Upper lobe of right lung (tissue), 1 donor: ENCODE results near the gene WNK2. TPM values are rescaled to one million over a fixed set of nuclear protein-coding genes. Genes with fewer than 3 reads are reported as not detected.

Source experiments
- ATAC-seq: fragments of 200-7000 bp; cut with Tn5 transposase; one replicate; pipeline ENCODE4 v1.9.1; 2020; ENCODE audit warnings: mild to moderate bottlenecking, moderate library complexity
- DNase-seq: peaks from one replicate; pipeline ENCODE4 v3.0.0-alpha.2; 2020
- H3K27ac ChIP-seq: fragments of 200-600 bp; one replicate; pipeline ENCODE4 v1.8.0; 2022
- H3K27me3 ChIP-seq: fragments of 200-600 bp; one replicate; pipeline ENCODE4 v1.8.0; 2022; ENCODE audit warnings: mild to moderate bottlenecking
- H3K36me3 ChIP-seq: fragments of 200-600 bp; one replicate; pipeline ENCODE4 v1.8.0; 2022
- H3K4me1 ChIP-seq: fragments of 200-600 bp; one replicate; pipeline ENCODE4 v1.8.0; 2022
- H3K4me3 ChIP-seq: fragments of 200-600 bp; one replicate; pipeline ENCODE4 v1.8.0; 2022; ENCODE audit warnings: mild to moderate bottlenecking
- H3K9me3 ChIP-seq: fragments of 200-600 bp; one replicate; pipeline ENCODE4 v1.8.0; 2022
- intact Hi-C: fragments of 100-400 bp; cut with DNase I; formaldehyde crosslinking; loops from one replicate; pipeline ENCODE4 v1.11.0; 2022
- total RNA-seq: library from RNA; stranded (reverse); fragmentation: NEBNext Ultra II Directional; extraction: Animal tissue kit (Norgen Biotek cat#: 25700); gene quantifications from one replicate; pipeline ENCODE4 v1.2.1, GENCODE V29; 2021
- TF ChIP-seq, protein P1 (sequence below): fragments of 200-600 bp; IDR thresholded peaks from one replicate; pipeline ENCODE4 v1.8.0; 2022; ENCODE audit warnings: antibody characterized with exemption
- donor health status: DM: no; HTN: yes; CAD: no; lungs with severe emphysema.

The WNK2 gene
- total RNA-seq, 1 donor from 2014 or later = 0.35 TPM

DNA sequence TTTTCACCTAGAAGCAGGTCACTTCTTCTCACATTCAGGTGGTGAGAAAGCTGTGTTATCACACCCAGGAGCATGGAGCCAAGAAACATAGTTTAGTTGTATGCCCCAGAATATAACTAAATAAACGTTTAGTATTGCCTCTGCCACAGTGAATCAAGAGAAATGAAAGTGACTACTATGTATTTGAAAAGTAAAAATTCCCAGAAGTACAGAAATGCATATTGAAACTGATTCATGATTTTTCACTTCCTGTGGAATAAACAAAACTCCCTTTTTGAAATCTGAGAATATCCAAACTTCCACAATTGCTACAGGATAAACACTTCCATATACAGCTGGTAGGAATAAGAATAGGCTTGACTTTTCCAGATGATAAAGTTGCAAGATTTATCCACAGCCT is 34.6 kb upstream of the WNK2 start:
- no peak for ATAC-seq
- intact Hi-C loops = no loop called here

DNA sequence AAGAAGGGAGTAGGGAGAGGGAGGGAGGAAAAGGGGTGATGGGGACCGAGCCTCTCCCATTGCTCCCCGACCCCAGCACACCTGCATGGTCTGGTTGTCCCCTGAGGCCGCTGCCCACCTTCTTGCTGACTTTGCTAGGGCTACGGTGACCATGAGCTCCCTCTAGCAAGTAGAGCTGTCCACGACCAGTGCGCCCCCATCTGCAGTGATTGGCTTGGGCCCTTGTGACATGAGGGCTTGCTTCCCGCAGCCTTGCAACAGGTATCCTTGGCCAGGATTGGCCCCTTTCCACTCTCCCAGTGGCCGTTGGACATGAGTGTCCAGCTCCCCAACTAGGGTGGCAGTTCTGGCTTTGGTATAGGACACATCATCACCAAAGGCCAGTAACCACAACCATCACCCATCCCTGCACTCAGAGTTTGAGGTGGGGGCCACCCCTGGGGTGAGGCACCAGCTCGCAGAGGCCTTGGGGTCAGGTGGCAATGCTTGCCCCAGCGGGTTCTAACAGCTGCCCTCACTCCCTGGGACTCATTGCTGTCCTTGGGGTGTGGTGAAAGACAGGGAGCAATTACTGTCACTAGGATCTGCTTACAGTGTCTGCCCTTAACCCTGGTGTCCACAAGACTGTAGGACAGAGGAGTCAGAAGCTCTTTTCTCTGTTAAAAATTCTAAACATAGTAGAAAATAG is 32.7 kb upstream of the WNK2 start:
- TF ChIP-seq, protein P1, sequence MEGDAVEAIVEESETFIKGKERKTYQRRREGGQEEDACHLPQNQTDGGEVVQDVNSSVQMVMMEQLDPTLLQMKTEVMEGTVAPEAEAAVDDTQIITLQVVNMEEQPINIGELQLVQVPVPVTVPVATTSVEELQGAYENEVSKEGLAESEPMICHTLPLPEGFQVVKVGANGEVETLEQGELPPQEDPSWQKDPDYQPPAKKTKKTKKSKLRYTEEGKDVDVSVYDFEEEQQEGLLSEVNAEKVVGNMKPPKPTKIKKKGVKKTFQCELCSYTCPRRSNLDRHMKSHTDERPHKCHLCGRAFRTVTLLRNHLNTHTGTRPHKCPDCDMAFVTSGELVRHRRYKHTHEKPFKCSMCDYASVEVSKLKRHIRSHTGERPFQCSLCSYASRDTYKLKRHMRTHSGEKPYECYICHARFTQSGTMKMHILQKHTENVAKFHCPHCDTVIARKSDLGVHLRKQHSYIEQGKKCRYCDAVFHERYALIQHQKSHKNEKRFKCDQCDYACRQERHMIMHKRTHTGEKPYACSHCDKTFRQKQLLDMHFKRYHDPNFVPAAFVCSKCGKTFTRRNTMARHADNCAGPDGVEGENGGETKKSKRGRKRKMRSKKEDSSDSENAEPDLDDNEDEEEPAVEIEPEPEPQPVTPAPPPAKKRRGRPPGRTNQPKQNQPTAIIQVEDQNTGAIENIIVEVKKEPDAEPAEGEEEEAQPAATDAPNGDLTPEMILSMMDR = no peak
- Histone ChIP-seq H3K27me3 (no peaks in the 10 kb centered on the region), H3K36me3 (no peaks in the 10 kb centered on the region), H3K4me3 (no peak overlapping the region), H3K4me1 (no peaks in the 10 kb centered on the region), H3K27ac (no peak overlapping the region), H3K9me3 (no peaks in the 10 kb centered on the region)
- DNase-seq (no peak), ATAC-seq (no peak)
- intact Hi-C loops = loop anchor here (10.0 kb wide), 1 partner anchor 154 kb away; no protein-coding TSS in a partner anchor

More for the DNA sequence above, 34.6 kb upstream of the WNK2 start:
- TF ChIP-seq, protein P1 = no peak
- no peak for DNase-seq
- H3K9me3 ChIP-seq = no peaks in the 10 kb centered on the region
- no peaks in the 10 kb centered on the region for H3K36me3 ChIP-seq
- no peak overlapping the region for H3K4me3 ChIP-seq
- no peak overlapping the region for H3K27ac ChIP-seq
- H3K4me1 ChIP-seq = peaks cover 1% of the 10 kb centered on the region
- H3K27me3 ChIP-seq = no peaks in the 10 kb centered on the region

DNA sequence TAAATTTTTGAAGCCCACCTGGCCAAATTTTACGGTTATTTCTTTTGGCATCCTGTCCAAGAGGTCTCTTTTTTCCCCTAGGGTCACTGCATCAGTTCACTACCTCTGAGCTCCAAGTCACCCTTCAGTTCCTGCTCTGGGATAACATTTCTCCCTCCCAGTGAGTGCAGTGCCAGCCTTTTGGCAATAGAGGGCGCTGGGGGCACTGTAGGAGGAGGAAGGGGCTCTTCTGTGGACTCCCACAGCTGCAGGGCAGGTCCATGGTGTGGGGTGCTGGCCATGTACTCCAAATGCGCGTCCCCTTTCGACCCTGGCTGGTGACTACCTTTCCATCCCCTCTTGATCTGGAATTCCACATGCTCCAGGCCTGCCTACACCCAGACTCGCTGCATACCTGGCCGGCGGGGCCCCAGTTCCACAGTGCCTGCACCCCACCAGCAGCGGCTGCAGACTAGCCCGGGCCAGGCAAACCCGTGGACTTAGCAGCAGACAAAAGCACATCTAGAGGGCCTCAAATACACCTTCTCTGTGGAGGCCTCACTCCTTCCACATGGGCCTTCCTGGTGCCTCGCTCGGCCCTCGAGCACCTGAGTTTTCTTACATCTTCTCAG is 29.5 kb upstream of the WNK2 start:
- no peak overlapping the region for H3K4me3 ChIP-seq
- DNase-seq (no peak), ATAC-seq (peak; percentile 72)
- intact Hi-C loops = loop anchor here (10.0 kb wide), 1 partner anchor 150 kb away; no protein-coding TSS in a partner anchor
- no peaks in the 10 kb centered on the region for H3K9me3 ChIP-seq
- H3K36me3 ChIP-seq = no peaks in the 10 kb centered on the region
- H3K4me1 ChIP-seq = no peaks in the 10 kb centered on the region
- TF ChIP-seq, protein P1 = peak; percentile 43
- no peaks in the 10 kb centered on the region for H3K27me3 ChIP-seq
- H3K27ac ChIP-seq = no peak overlapping the region

DNA sequence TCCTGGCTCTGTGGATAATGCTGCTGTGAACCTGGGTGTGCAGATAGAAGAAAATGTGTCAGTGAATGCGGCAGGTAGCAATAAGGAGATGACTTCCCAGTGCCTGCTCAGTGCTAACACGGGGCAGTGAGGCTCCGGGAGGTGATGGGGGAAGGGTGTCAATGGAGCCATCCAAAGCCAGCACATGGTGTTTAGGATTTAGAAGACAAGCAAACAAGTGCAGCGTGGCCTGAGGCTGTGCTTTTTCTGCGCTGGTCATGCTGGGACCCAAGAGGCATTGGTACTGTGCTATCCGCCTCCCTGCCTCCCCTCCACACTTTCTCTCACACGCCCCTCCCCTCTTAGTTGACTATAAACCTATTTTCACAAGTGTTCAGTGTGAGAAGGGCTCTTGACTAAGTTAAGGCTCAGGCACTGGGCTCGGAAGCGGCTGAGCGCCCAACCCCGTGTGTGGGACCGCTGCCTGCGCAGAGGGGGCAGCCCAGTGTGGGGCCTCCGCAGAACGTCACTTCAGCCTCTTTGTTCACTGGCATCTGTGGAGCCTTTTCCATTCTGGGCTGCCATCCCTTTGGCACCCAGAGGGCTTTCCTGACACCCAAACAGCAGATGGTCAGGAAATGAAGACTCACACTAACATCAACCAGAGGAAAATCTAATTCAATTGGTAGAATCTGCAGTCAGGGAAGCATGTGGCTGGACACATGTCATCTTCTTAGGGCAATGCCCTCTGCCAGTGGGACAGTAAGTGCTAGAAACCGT is 28.0 kb upstream of the WNK2 start:
- H3K9me3 ChIP-seq = no peaks in the 10 kb centered on the region
- no peaks in the 10 kb centered on the region for H3K36me3 ChIP-seq
- TF ChIP-seq, protein P1 = no peak
- peaks cover 3% of the 10 kb centered on the region for H3K4me1 ChIP-seq
- H3K27me3 ChIP-seq = no peaks in the 10 kb centered on the region
- no peak overlapping the region for H3K4me3 ChIP-seq
- intact Hi-C loops = loop anchor here (10.0 kb wide), 1 partner anchor 149 kb away; no protein-coding TSS in a partner anchor
- DNase-seq (no peak), ATAC-seq (peak; percentile 23)
- H3K27ac ChIP-seq = no peak overlapping the region

DNA sequence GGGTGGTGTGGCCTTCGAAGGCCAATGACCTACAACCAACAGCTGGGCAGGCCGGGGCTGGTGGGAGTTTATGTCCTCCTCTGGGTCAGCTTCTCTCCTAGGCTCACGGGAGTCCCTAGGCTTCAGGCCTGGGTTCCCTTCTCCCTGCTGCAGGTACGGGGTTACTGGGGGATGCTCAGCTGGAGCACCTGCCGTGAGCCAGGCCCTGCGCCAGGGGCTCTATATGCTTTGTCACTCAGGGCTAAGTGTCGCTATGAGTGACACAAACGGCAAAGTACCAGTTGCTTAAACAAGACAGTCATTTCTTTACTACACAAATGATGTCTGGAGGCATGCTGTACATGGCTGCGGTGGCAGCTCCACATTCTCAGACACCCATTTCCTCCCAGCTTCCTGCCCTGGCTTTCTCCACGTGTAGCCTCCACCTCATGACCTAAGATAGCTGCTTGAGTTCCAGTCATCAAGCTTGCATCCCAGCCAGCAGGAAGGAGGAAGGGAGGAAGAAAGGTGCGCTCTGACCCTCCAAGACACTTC is 27.4 kb upstream of the WNK2 start:
- Histone ChIP-seq H3K9me3 (no peaks in the 10 kb centered on the region), H3K27ac (no peak overlapping the region), H3K4me3 (no peak overlapping the region), H3K4me1 (peaks cover 3% of the 10 kb centered on the region), H3K36me3 (no peaks in the 10 kb centered on the region), H3K27me3 (no peaks in the 10 kb centered on the region)
- ATAC-seq (no peak), DNase-seq (no peak)
- intact Hi-C loops = loop anchor here (10.0 kb wide), 1 partner anchor 148 kb away; no protein-coding TSS in a partner anchor
- TF ChIP-seq, protein P1 = no peak
